IMR-90 (cell line): Measurements from ENCODE around the gene CDK14. TPM values are rescaled to one million over a fixed set of nuclear protein-coding genes. Genes with fewer than 3 reads are reported as not detected.

Experiments
- ATAC-seq: fragments of 200-7000 bp; cut with Tn5 transposase; 2 replicates; pipeline ENCODE4 v1.9.1; 2020; ENCODE audit warnings: low read depth, mild to moderate bottlenecking, moderate library complexity
- BruUV-seq: library from RNA; stranded (reverse); fragments of 400-500 nt; replicated peaks from 2 replicates; lab custom pipeline; 2021; lab: Mats Ljungman, UMichigan
- CTCF ChIA-PET: fragments of 300-600 bp; formaldehyde crosslinking; extraction: SDS; loops from one replicate; lab custom pipeline; 2021; ENCODE audit warnings: antibody characterized with exemption; lab: Yijun Ruan, JAX
- POLR2A ChIA-PET: fragments of 300-600 bp; sonication (Branson Sonifier 250); formaldehyde crosslinking; loops from one replicate; lab custom pipeline; 2022; ENCODE audit warnings: antibody characterized with exemption; ENCODE audit not compliant: unreplicated experiment; lab: Charles Lee
- DNase-seq: peaks from one replicate; pipeline ENCODE4 v3.0.0; 2013
- H2AFZ ChIP-seq: replicated peaks from 2 replicates; pipeline ENCODE3; 2013; ENCODE audit warnings: low read length, mild to moderate bottlenecking; ENCODE audit not compliant: poor library complexity
- H2AK5ac ChIP-seq: 2 replicates; pipeline ENCODE4 v1.6.1; 2013; ENCODE audit warnings: low read depth, low read length, inconsistent platforms
- H2AK9ac ChIP-seq: replicated peaks from 2 replicates; pipeline ENCODE3; 2013; ENCODE audit warnings: mild to moderate bottlenecking, low read depth, low read length, moderate library complexity; ENCODE audit not compliant: poor library complexity
- H2BK120ac ChIP-seq: 2 replicates; pipeline ENCODE4 v1.6.1; 2013; ENCODE audit warnings: low read depth, low read length, inconsistent platforms
- H2BK15ac ChIP-seq: 3 replicates; pipeline ENCODE4 v1.6.1; 2013; ENCODE audit warnings: low read depth, low read length, inconsistent platforms
- H2BK20ac ChIP-seq: 2 replicates; pipeline ENCODE4 v1.6.1; 2013; ENCODE audit warnings: low read depth, mild to moderate bottlenecking, inconsistent platforms, low read length, moderate library complexity
- H2BK5ac ChIP-seq: 2 replicates; pipeline ENCODE4 v1.6.1; 2013; ENCODE audit warnings: mild to moderate bottlenecking, low read depth, low read length, inconsistent platforms; ENCODE audit not compliant: poor library complexity, severe bottlenecking
- H3K14ac ChIP-seq: replicated peaks from 2 replicates; pipeline ENCODE4 v1.6.1; 2013; ENCODE audit warnings: low read depth, low read length, inconsistent platforms
- H3K18ac ChIP-seq: 2 replicates; pipeline ENCODE4 v1.6.1; 2013; ENCODE audit warnings: low read depth, low read length, control low read depth
- H3K23ac ChIP-seq: 2 replicates; pipeline ENCODE4 v1.6.1; 2013; ENCODE audit warnings: low read depth, low read length, inconsistent platforms
- H3K27ac ChIP-seq: 2 replicates; pipeline ENCODE4 v1.5.1; 2013; ENCODE audit warnings: mild to moderate bottlenecking, control low read depth, low read length; ENCODE audit not compliant: insufficient read depth
- H3K27me3 ChIP-seq: 2 replicates; pipeline ENCODE4 v1.6.1; 2013; ENCODE audit warnings: low read length; ENCODE audit not compliant: control insufficient read depth, insufficient read depth
- H3K36me3 ChIP-seq: 2 replicates; pipeline ENCODE4 v1.6.1; 2013; ENCODE audit warnings: low read length, mixed read lengths; ENCODE audit not compliant: control insufficient read depth, insufficient read depth
- H3K4ac ChIP-seq: 2 replicates; pipeline ENCODE4 v1.6.1; 2013; ENCODE audit warnings: low read depth, low read length, inconsistent platforms
- H3K4me1 ChIP-seq: 2 replicates; pipeline ENCODE4 v1.6.1; 2013; ENCODE audit warnings: low read length, mixed read lengths; ENCODE audit not compliant: control insufficient read depth, insufficient read depth
- H3K4me2 ChIP-seq: 2 replicates; pipeline ENCODE4 v1.6.1; 2013; ENCODE audit warnings: low read depth, mild to moderate bottlenecking, control low read depth, low read length, moderate library complexity
- H3K4me3 ChIP-seq: 2 replicates; pipeline ENCODE4 v1.5.1; 2013; ENCODE audit warnings: low read depth, mild to moderate bottlenecking, control low read depth, low read length, moderate library complexity; ENCODE audit not compliant: insufficient read depth
- H3K56ac ChIP-seq: 2 replicates; pipeline ENCODE4 v1.6.1; 2013; ENCODE audit warnings: low read length, inconsistent platforms; ENCODE audit not compliant: insufficient read depth; ENCODE audit errors: extremely low read depth
- H3K79me1 ChIP-seq, 2 experiments: 2 replicates each; pipeline ENCODE4 v1.6.1; 2013; ENCODE audit warnings: low read length in 2 of 2, inconsistent platforms in 1 of 2, low read depth in 1 of 2
- H3K9ac ChIP-seq: 2 replicates; pipeline ENCODE4 v1.6.1; 2013; ENCODE audit warnings: low read depth, low read length, control low read depth
- H3K9me1 ChIP-seq: 2 replicates; pipeline ENCODE4 v1.6.1; 2013; ENCODE audit warnings: low read length, inconsistent platforms; ENCODE audit not compliant: insufficient read depth
- H3K9me3 ChIP-seq: 2 replicates; pipeline ENCODE4 v1.6.1; 2013; ENCODE audit warnings: low read length; ENCODE audit not compliant: control insufficient read depth, insufficient read depth
- H4K20me1 ChIP-seq: 2 replicates; pipeline ENCODE4 v1.6.1; 2013; ENCODE audit warnings: low read length, inconsistent platforms; ENCODE audit not compliant: insufficient read depth
- H4K5ac ChIP-seq: 2 replicates; pipeline ENCODE4 v1.6.1; 2013; ENCODE audit warnings: mild to moderate bottlenecking, low read depth, low read length, control low read depth
- H4K8ac ChIP-seq, 2 experiments: 2 replicates each; pipeline ENCODE4 v1.6.1; 2013; ENCODE audit warnings: low read depth in 2 of 2, low read length in 2 of 2, control low read depth in 1 of 2, inconsistent platforms in 1 of 2
- H4K91ac ChIP-seq: 2 replicates; pipeline ENCODE4 v1.6.1; 2013; ENCODE audit warnings: low read depth, low read length, inconsistent platforms; ENCODE audit not compliant: insufficient read depth
- CHD1 ChIP-seq: IDR thresholded peaks from 2 replicates; pipeline ENCODE4 v1.6.1; 2012; ENCODE audit warnings: low read depth, low read length, improper control_type of control experiment
- MAFK ChIP-seq: IDR thresholded peaks from 2 replicates; pipeline ENCODE4 v1.6.1; 2012; ENCODE audit warnings: low read depth, low read length, improper control_type of control experiment
- MAZ ChIP-seq: IDR thresholded peaks from 2 replicates; pipeline ENCODE4 v1.6.1; 2012; ENCODE audit warnings: low read depth, mild to moderate bottlenecking, low read length, improper control_type of control experiment, moderate library complexity, borderline replicate concordance
- MXI1 ChIP-seq: IDR thresholded peaks from 2 replicates; pipeline ENCODE4 v1.6.1; 2012; ENCODE audit warnings: low read depth, mild to moderate bottlenecking, low read length, moderate library complexity, borderline replicate concordance
- RAD21 ChIP-seq: IDR thresholded peaks from 2 replicates; pipeline ENCODE4 v1.6.1; 2012; ENCODE audit warnings: low read length, improper control_type of control experiment
- WGBS, 2 experiments: methylation state at CpG; one replicate each; pipeline versions ENCODE4 v1.1.5 to v1.1.7; 2013; ENCODE audit warnings: missing lambda C conversion rate in 2 of 2; ENCODE audit not compliant: insufficient read length in 1 of 2; ENCODE audit errors: extremely low coverage in 2 of 2; 5-methylcytosine and 5-hydroxymethylcytosine counted together
- dilution Hi-C: fragments of 300-500 bp; cut with HindIII; formaldehyde crosslinking; loops from one replicate; pipeline ENCODE4 v1.14.3; 2018; ENCODE audit warnings: low sequenced_read_pairs; ENCODE audit not compliant: unreplicated experiment
- in situ Hi-C: fragments of 300-500 bp; cut with MboI; formaldehyde crosslinking; loops from 3 replicates; pipeline ENCODE4 v1.14.3; 2019; ENCODE audit warnings: low sequenced_read_pairs, inconsistent platforms, mixed read lengths
- intact Hi-C: fragments of 100-400 bp; cut with micrococcal nuclease; formaldehyde crosslinking; loops from 2 replicates; pipeline ENCODE4 v1.10.0; 2022
- polyA plus RNA-seq, 3 experiments: library from polyadenylated mRNA; depleted of rRNA; stranded (reverse); fragments of >200 nt; gene quantifications; 2 replicates each; pipeline ENCODE4 v1.2.3, GENCODE V29; 2012; ENCODE audit warnings: low replicate concordance in 1 of 3
- total RNA-seq: library from RNA; depleted of rRNA; stranded (reverse); fragments of >200 nt; gene quantifications from 2 replicates; pipeline ENCODE4 v1.2.3, GENCODE V29; 2012

Gene CDK14
- total and polyA plus RNA-seq, 2 of the 4 experiments (the other 2 are of a cell fraction): 10.1 to 29.6 TPM

DNA sequence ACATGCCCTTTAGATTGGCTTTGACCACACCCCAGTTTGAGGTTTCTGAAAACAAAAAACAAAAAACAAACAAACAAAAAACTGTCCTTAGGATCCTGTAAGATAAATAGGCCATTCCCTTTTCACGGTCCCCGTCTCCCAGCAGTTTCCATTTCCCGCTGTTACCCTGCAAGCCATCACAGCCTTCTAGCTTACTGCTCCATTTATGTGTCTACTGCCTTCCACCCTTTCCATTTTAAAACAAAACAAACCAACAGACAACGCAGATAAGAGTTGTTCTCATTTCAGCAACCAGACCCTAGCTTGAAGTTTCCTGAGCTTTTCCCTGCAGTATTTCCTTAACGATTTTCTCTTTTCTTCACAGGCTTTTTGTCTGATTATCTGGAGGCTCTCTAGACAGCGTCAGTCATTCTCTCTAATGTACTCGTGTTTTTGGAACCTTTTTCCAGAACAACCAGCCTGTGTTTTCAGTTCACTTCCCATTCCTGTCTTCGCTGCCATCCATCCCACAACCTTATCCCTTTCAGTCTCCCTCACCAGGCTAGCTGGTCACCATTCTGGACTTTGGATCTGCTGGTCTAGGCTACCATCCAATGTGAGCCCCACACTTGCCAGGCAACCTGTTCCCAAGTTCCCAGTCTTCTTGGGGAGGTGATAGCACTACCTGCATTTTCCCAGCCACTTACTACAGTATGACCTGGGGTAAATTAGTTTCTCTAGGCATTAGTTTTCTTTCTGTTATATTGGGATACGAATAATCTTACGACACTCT lies 350.8 kb downstream of the CDK14 start:
- no peak overlapping the region for H2BK15ac ChIP-seq
- no peaks in the 10 kb centered on the region for H3K27me3 ChIP-seq
- H2AK9ac ChIP-seq: no peak overlapping the region
- no peak overlapping the region for H3K9ac ChIP-seq
- no peaks in the 10 kb centered on the region for H3K9me3 ChIP-seq
- no TSS peak for BruUV-seq
- H3K18ac ChIP-seq: no peak overlapping the region
- no peaks in the 10 kb centered on the region for H3K79me1 ChIP-seq
- no peaks in the 10 kb centered on the region for H3K4me1 ChIP-seq
- ChIA-PET POLR2A (no interaction called here), CTCF (no interaction called here)
- no peak overlapping the region for H4K91ac ChIP-seq
- no peak overlapping the region for H3K56ac ChIP-seq
- ATAC-seq (no peak), DNase-seq (no peak)
- no peak overlapping the region for H2BK120ac ChIP-seq
- H4K5ac ChIP-seq: no peak overlapping the region
- no peak overlapping the region for H4K8ac ChIP-seq
- no peak overlapping the region for H2AFZ ChIP-seq
- H3K27ac ChIP-seq: no peak overlapping the region
- H4K20me1 ChIP-seq: no peaks in the 10 kb centered on the region
- H3K4me2 ChIP-seq: no peak overlapping the region
- no peak overlapping the region for H2BK20ac ChIP-seq
- no peak overlapping the region for H3K4me3 ChIP-seq
- H2AK5ac ChIP-seq: no peak overlapping the region
- dilution Hi-C loops (no loop called here), intact Hi-C loops (no loop called here), in situ Hi-C loops (no loop called here)
- 67% methylated on average over 8 of the region's 10 CpGs; no CpG with 5 or more reads in 1 of the 2 experiments for WGBS, 2 experiments
- no peak overlapping the region for H2BK5ac ChIP-seq
- H3K4ac ChIP-seq: no peak overlapping the region
- H3K14ac ChIP-seq: no peak overlapping the region
- TF ChIP-seq MXI1 (no peak), MAZ (no peak), CHD1 (no peak), MAFK (no peak), RAD21 (no peak)
- peaks cover 3% of the 10 kb centered on the region; the same call in 1 of the 2 replicates for H3K9me1 ChIP-seq
- no peaks in the 10 kb centered on the region for H3K36me3 ChIP-seq
- H3K23ac ChIP-seq: no peak overlapping the region
